Stimulated activated naive CD8-positive, alpha-beta T cell treated with anti-CD3 and anti-CD28 coated beads, Interleukin-15, Interleukin-2, amounts not matched to agents 100 ng/mL and 50 ng/mL, for 24 hours (primary cell): ENCODE measurements around the gene CDH4.
"Not testable (repeated sequence)": the region's sequence is repeated elsewhere in the genome, so short reads cannot be mapped to it uniquely, and the experiment has no call there.

ENCODE experiments used
- H3K27ac Mint-ChIP-seq: one replicate; pipeline ENCODE4 v1.8.0; 2021; ENCODE audit warnings: mild to moderate bottlenecking, mixed read lengths
- H3K27me3 Mint-ChIP-seq: one replicate; pipeline ENCODE4 v1.8.0; 2021; ENCODE audit warnings: mixed read lengths
- H3K36me3 Mint-ChIP-seq: one replicate; pipeline ENCODE4 v1.8.0; 2021; ENCODE audit warnings: low read depth, mixed read lengths
- H3K4me1 Mint-ChIP-seq: one replicate; pipeline ENCODE4 v1.8.0; 2021; ENCODE audit warnings: low read depth, mixed read lengths
- H3K4me3 Mint-ChIP-seq: one replicate; pipeline ENCODE4 v1.8.0; 2021; ENCODE audit warnings: mild to moderate bottlenecking, mixed read lengths
- H3K9me3 Mint-ChIP-seq: one replicate; pipeline ENCODE4 v1.8.0; 2021; ENCODE audit warnings: mixed read lengths

Gene CDH4

DNA sequence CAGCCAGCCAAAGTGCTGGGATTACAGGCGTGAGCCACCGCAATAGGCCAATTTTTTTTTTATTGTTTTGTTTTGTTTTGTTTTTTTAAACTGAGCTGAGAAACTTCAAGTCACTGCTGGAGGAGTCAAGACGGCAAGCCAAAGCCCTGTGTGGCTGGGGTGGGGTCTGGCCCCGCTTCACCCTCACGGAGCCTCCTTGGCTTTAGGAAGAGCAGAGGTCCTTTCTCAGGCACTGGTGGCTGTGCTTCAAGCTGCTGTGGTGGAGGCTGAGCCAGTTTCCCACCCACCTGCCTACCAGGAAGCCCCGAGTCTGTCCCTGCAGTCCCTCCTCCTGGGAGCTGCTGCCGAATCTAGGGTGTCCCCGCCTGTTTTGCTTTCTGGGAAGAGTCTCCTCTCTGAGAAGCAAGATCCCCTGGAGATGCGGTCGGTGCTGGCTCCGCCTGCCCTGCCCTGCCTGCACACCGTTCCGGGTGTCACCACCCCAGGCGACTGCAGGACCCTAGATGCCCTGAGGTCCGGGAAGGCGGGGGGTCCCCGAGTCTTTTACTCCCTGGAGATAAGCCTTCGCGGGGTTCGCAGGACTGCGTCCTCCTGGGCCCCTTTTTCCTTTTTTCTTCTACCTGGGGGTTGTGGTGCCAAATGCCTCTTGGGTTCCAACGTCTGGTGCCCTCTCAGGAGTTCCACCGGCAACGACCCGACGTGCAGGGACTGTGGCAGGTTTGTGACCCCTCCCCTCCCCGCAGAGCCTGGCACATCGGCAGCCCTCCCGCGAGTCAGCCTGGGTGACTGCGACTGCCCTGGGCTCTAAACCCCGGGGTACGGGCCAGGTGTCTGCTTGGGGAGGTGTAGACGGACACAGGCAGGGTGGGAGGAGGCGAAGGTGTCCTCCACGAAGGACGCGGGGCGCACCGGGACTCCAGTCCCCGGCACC, 712.9 kb downstream of the CDH4 start:
- Mint-ChIP-seq H3K4me3 (no peak overlapping the region), H3K4me1 (no peaks in the 10 kb centered on the region), H3K9me3 (peaks cover 4% of the 10 kb centered on the region), H3K27me3 (peaks cover 18% of the 10 kb centered on the region), H3K36me3 (no peaks in the 10 kb centered on the region), H3K27ac (no peak overlapping the region)

DNA sequence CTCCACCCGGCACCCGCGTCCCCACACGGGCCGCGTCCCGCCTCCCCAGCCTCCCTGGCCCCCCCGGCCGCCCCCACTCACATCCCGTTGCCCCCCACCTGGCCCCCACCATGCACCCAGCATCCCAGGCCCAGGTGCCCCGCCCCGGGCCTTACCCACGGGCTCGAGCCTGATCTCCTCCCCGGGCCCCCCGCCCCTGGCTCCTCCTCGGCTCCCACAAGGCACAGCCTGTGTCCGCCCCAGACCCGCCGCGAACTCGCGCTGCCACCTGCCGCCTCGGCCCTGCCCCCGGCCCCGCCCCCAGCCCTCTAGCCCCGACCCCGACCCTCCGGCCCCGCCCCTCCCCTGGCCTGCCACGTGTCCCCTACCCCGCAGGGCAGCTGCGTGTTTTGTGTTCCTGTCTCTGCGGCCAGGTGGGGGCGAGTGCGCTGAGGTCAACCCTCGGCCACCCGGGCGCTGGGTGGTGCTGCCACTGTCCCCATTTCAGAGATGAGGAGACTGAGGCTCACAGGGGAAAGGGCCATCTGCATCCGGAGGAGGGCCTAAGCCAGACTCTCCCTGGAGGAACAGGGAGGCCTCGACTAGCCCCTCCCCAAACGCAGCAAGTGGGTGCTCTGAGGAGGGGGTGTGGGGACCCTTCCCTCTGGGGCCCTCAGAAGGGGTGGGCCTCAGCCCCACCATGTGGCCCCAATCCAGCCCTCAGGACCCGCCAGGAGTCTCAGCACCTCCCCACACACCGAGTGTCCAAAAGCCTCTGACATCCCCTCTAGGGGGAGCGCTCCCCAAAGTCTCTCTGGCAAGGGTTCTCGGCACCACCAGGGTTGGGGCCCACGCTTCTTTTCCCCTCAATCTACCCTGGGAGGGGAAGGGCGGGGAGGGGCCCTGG, 713.8 kb downstream of the CDH4 start:
- H3K27ac Mint-ChIP-seq, result no peak overlapping the region

DNA sequence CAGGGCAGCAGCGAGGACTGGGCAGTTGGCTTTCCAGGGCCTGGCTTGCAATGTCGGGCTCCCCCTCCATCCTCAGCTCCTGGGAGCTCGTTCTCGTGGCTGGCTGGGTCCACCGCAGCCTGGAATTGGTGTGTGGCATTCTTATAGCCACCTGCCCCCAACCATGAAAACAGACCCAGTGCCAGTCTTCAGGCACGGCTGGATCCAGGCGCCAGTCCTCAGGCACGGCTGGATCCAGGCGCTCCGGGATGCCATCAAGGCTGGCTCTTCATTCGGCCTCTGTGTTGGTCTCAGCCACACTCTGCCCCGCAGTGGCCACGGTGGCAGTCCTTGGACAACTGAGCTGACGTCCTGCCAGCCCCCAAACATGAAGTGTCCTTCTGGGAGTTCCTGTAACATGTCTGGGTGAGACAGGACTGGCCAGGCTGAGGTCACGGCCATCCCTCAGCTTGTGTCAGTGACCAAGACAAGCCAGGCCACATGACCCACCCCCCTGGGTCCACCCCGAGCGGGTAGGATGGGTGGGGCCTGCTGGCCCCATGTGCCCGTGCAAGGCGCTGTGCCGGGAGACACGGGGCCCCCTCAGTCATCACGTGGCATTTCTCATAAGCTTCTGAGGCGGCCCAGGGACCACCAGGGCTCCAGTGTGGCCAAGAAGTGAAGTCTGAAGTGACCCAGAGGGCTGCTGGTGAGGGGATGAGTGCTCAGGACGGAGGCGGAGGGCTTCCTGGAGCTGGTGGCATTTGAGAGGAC, 714.6 kb downstream of the CDH4 start:
- Mint-ChIP-seq H3K27me3 (peaks cover 14% of the 10 kb centered on the region), H3K4me3 (no peak overlapping the region), H3K4me1 (no peaks in the 10 kb centered on the region), H3K27ac (no peak overlapping the region), H3K36me3 (peaks cover 3% of the 10 kb centered on the region), H3K9me3 (peaks cover 4% of the 10 kb centered on the region)

More for the DNA sequence above, 713.8 kb downstream of the CDH4 start:
- Mint-ChIP-seq H3K4me1 (no peaks in the 10 kb centered on the region), H3K4me3 (no peak overlapping the region), H3K36me3 (peaks cover 3% of the 10 kb centered on the region), H3K9me3 (peaks cover 4% of the 10 kb centered on the region), H3K27me3 (peaks cover 18% of the 10 kb centered on the region)

DNA sequence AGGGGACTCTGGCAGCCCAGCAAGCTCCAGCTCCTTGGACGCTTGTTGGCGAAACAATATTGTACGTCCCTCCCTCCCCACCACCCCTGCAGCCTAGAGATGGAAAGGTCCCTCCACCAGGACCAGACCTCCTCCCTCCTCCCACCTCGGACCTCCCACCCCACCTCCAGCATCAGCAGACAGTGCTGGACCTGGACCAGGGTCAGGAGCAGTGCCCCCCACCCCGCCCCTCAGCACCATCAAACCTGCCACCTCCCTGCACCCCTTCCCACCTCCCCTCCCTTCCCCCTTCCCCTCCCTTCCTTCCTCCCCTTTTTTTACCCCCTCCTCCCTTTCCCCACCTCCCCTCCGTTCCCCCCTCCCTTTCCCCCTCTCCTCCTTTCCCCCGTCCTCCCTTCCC, 715.2 kb downstream of the CDH4 start:
- Mint-ChIP-seq H3K4me1 (no peaks in the 10 kb centered on the region), H3K27ac (no peak overlapping the region), H3K4me3 (no peak overlapping the region), H3K27me3 (peaks cover 14% of the 10 kb centered on the region), H3K36me3 (peaks cover 6% of the 10 kb centered on the region), H3K9me3 (peaks cover 4% of the 10 kb centered on the region)

DNA sequence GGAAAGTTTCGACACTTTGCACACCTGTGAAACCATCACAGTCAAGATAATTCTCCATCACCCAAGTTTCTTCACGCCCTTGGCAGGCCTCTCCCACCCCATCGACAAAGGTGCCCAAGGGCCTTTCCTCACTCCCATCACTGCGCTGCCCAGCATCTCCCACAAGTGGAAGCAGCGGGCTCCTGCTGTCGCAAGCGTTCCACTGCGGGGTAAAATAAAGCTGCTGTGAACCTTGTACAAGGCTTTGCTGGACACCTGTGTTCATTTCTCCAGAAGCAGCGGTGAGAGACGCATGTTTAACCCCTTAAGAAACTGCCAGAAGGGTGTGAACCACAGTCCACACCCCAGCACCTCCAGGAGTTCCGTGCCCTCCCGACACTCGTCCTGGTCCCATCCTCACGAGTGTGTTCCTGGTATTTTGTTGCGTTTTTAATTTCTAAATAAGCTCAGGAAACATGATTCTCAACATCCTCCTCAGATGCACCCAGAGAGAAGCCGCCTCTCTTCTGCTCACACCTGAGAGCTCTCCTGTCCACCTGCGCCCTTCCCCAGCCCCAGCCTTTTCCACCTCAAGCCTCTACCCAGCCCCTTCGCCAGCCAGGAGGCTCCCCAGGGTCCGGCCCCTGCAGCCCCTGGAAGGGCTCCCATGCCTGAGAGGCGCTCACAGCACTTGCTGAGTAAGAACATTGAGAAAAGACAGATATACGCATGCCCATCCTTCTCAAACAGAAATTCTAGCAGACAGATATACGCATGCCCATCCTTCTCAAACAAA, 716.2 kb downstream of the CDH4 start:
- Mint-ChIP-seq H3K4me3 (no peak overlapping the region), H3K27me3 (peaks cover 13% of the 10 kb centered on the region), H3K27ac (no peak overlapping the region), H3K9me3 (peaks cover 4% of the 10 kb centered on the region), H3K4me1 (no peaks in the 10 kb centered on the region), H3K36me3 (peaks cover 16% of the 10 kb centered on the region)

DNA sequence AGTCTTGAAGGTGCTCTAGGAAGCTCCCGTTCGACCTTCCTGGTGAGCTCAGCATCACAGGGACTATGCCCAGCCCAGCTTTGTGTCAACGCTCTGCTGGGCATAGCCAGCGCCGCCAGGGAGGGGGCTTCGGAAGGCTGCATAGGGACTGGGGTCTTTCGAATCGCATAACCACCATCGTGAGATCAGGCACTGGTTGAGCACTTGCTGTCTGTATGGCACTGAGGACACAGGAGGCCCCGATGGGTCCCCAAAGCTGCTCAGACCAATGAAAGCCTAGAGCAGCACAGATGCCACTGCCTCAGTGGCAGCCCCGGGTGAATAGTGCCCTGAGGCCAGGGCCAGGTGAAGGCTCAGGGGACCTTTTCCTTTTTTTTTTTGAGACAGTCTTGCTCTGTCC, 716.9 kb downstream of the CDH4 start:
- peaks cover 6% of the 10 kb centered on the region for H3K27me3 Mint-ChIP-seq
- H3K9me3 Mint-ChIP-seq, result no peaks in the 10 kb centered on the region
- H3K36me3 Mint-ChIP-seq, result peaks cover 23% of the 10 kb centered on the region
- H3K27ac Mint-ChIP-seq, result no peak overlapping the region
- no peaks in the 10 kb centered on the region for H3K4me1 Mint-ChIP-seq
- no peak overlapping the region for H3K4me3 Mint-ChIP-seq

DNA sequence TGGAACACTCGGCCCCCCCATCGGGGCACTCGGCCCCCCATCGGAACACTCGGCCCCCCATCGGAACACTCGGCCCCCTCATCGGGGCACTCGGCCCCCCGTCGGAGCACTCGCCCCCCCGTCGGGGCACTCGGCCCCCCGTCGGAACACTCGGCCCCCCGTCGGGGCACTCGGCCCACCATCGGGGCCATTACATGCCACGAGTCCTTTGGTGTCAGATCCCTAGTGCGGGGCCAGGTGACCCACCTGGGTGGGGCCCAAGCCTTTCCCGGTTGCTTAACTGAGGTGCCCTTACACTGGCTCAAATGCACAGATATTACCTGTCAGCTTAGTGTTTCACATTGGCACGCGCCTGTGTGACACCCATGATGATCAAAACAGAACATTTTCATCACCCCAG, 717.7 kb downstream of the CDH4 start:
- Mint-ChIP-seq H3K4me1 (no peaks in the 10 kb centered on the region), H3K27ac (no peak overlapping the region)

DNA sequence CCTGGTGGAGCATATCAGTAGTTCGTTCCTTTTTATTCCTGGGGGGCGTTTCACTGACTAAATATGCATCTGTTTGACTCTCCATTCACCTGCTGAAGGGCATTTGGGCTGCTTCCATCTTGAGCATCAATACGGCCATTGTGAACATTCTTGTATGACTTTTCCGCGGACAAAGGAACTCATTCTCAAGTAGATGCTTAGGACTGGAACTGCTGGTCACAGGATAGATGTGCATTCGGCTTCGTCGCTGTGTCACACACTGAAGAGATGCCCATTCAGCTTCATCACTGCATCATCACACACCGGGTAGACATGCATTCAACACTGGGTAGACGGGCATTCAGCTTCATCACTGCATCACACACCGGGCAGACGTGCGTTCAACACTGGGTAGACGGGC, 718.3 kb downstream of the CDH4 start:
- H3K4me1 Mint-ChIP-seq, result no peaks in the 10 kb centered on the region
- no peak overlapping the region for H3K27ac Mint-ChIP-seq
- peaks cover 29% of the 10 kb centered on the region for H3K36me3 Mint-ChIP-seq
- H3K27me3 Mint-ChIP-seq, result no peaks in the 10 kb centered on the region
- no peaks in the 10 kb centered on the region for H3K9me3 Mint-ChIP-seq
- no peak overlapping the region for H3K4me3 Mint-ChIP-seq

More for the DNA sequence above, 717.7 kb downstream of the CDH4 start:
- H3K36me3 Mint-ChIP-seq, result peaks cover 29% of the 10 kb centered on the region
- H3K4me3 Mint-ChIP-seq, result no peak overlapping the region
- no peaks in the 10 kb centered on the region for H3K9me3 Mint-ChIP-seq
- H3K27me3 Mint-ChIP-seq, result no peaks in the 10 kb centered on the region

DNA sequence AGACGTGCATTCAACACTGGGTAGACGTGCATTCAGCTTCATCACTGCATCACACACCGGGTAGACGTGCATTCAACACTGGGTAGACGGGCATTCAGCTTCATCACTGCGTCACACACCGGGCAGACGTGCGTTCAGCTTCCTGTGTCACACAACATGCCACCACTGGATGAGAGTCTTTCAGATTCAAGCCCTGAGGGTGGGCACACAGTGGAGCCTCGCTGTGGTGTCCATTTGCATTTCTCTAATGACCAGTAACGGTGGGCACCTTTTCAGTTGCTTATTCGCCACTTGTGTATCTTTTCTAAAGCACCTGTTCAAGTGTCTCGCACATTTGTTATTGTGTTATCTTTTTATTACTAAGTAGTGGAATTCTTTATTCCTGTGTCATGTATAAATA, 719.5 kb downstream of the CDH4 start:
- not testable (repeated sequence) for H3K27ac Mint-ChIP-seq, H3K4me3 Mint-ChIP-seq, H3K9me3 Mint-ChIP-seq, H3K4me1 Mint-ChIP-seq, H3K27me3 Mint-ChIP-seq
- peaks cover 37% of the 10 kb centered on the region for H3K36me3 Mint-ChIP-seq

DNA sequence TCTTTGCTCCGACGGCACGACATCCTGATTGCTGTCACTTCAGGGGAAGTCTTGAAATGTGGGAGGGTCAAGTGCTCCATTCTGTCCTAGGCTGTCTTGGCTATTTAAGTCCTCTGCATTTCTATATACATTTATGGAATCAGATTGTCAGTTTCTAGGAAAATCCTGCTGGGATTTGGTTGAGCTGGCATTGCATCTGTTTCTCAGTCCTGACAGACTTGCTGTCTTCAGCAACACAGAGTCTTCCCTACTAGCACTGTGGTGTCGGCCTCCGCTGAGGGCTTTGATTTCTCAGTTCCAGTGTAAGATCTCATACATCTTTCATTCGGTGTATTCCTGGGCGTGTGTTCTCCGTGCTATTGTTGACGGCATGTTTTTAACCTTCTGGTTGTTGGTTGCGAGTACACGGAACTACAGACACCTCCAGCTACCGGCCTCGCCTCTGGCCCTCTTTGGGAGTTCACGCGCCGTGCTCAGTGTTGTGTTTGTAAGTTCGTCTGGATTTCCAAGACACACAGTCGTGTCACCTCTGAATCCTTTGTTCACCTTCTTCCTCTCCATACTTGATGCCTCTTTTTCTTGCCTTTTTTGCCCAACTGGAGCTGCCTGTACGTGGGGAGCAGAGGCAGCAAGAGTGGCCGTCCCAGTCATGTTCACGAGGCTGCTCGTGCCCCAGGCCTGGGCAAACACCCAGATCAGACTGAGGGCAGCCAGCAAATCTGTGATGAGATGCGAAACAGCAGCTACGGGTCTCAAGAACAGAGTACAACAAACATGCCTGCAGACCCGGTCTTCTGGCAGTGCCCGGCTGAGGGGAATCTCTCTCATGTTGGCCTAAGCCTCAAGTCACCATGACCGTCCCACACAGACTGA, 720.8 kb downstream of the CDH4 start:
- H3K27ac Mint-ChIP-seq, result no peak overlapping the region
- no peaks in the 10 kb centered on the region for H3K4me1 Mint-ChIP-seq
- H3K27me3 Mint-ChIP-seq, result no peaks in the 10 kb centered on the region
- H3K4me3 Mint-ChIP-seq, result no peak overlapping the region
- H3K36me3 Mint-ChIP-seq, result peaks cover 46% of the 10 kb centered on the region
- H3K9me3 Mint-ChIP-seq, result no peaks in the 10 kb centered on the region

DNA sequence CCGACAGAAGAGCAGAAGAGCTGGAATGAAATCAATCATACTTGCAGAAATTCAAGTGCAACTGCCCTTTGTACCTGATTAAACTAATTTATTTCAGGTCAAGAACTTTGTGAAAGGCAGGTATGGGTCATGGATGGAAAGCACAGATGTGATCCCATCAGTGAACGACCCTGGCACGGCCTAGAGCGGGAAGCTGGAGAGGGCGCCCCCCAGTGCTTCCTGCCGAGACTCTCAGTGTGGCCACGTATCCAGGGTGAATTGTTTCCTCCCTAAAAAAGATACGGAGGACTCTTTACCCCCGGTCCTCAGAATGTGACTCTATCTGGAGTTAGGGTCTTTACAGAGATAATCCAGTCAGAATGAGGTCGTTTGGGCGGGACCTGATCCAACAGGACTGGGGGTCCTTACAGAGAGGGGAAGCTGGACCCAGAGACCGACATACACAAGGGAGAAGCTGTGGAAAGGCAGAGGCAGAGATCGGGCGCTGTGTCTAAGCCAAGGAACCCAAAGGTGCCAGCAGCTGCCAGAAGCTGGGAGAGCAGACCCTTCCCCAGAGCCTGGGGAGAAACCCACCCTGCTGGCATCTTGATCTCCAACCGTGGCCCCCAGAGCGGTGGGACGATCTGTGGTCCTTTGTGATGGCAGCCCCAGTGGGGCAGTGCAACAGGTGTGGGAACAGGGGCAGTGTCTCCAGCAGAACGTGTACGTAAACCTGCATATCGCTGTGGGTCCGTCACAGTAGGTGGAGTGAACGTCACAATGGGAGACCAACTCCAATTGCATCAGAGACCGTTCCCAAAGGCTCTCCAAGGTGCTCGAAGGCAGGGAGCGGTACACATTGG, 721.7 kb downstream of the CDH4 start:
- H3K4me3 Mint-ChIP-seq, result no peak overlapping the region
- H3K9me3 Mint-ChIP-seq, result no peaks in the 10 kb centered on the region
- H3K36me3 Mint-ChIP-seq, result peaks cover 47% of the 10 kb centered on the region
- H3K27me3 Mint-ChIP-seq, result no peaks in the 10 kb centered on the region
- no peak overlapping the region for H3K27ac Mint-ChIP-seq
- no peaks in the 10 kb centered on the region for H3K4me1 Mint-ChIP-seq

DNA sequence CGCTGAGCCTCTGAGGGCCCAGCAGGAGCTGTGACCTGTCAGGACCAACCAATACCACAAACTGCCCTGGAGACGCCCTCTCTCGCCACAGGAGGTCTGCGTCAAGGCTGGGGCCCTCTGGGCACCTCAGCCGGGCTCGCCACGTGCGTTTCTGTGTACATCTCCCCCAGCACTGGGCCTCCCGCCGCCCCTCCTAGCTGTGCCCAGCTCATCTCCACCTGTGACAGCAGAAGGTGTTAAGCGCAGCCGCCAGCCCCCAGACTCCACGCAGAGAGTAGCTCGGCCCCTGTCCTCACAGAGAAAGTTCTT, 722.2 kb downstream of the CDH4 start:
- Mint-ChIP-seq H3K4me1 (no peaks in the 10 kb centered on the region), H3K27ac (no peak overlapping the region), H3K36me3 (peaks cover 51% of the 10 kb centered on the region), H3K4me3 (no peak overlapping the region), H3K27me3 (no peaks in the 10 kb centered on the region), H3K9me3 (no peaks in the 10 kb centered on the region)
